GM19455 (cell line): ENCODE measurements around the gene SEMA3D.

Experiments used
- ATAC-seq: cut with Tn5 transposase; IDR thresholded peaks from one replicate; pipeline ENCODE4 v1.9.1; 2021; ENCODE audit not compliant: unreplicated experiment

SEMA3D gene

DNA sequence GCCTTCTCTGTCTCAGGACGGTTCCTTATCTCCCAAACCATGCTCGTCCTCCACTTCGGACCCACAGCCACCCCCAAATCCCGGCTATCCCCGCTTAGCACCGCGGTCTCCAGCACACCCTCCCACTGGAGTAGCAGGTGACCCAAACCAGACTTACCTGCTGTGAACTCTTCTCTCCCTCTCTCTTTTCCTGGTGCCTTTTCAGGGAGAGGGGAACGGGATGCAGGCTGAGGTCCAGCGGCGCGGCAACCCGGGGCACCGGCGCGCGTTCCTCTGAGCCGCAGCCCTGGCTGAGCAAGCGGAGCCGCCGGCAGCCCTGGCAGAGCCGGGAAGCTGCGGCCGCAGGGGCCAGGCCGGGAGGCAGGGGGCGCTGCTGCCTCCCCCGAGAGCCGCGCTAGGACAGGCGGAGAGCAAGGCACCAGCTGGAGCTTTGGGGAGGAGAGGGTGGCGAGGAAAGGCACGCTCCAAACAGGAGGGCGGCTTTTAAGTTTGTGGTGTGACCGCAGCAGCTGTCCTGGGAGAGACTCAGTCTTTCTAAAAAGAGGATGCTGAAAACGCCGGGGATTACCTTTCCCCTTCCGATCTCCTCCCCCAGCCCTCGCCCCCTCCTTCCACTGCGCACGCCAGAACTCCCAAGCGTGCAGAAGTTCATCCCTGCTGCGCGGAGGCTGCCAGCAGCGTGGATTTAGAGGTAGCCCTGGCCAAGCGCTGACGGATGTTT is at the start of gene SEMA3D:
Gene SEMA3D, minus strand, starts transcription at position 536 of the 721 bp plus-strand sequence. CDS start 65,165 bp downstream, outside the sequence.
- ATAC-seq = peak; percentile 73

DNA sequence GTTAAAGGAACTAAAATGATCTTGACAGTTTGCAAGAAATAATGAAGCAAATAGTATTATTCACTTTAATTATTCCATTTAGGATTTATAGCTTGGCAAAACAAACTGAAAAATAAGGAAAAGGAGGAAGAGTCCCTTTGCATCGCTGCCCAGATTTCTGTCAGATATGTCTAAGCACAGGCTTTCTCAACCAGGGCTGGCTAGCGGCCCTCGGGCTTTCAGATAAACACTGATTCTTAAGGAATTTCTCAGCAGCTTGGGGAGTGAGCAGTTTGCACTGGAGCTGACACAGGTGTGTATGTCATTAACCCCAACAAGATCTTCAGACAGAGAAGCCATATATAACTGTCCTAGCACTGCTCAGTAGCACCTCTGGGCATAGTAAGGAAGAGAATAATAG is 47.9 kb upstream of the SEMA3D start:
- ATAC-seq = no peak

GRCh38 chr7:85232068-85232467 is 45.2 kb upstream of the SEMA3D start:
- ATAC-seq = no peak

DNA sequence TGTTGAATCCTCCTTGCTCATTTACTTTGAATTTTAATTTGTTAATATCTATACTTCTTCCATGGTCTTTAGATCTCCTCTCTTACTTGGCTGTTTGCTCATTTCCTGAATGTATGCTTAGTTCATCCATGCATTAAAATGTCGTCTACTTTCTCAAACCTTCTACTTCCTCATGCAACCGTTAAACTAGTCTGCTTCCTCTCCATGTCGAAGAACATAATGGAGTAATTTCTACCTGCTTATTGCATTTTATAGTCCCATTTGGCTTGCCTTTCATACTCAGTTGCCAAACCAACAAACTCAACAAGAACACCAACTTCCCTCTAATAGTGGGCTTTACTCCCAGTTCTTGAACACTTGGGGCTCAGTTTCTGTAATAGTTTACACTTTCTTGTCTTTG is 43.8 kb upstream of the SEMA3D start:
- ATAC-seq = no peak

- ATAC-seq = no peak
These were observed 42.7 kb upstream of the SEMA3D start for GRCh38 chr7:85229544-85229943.

DNA sequence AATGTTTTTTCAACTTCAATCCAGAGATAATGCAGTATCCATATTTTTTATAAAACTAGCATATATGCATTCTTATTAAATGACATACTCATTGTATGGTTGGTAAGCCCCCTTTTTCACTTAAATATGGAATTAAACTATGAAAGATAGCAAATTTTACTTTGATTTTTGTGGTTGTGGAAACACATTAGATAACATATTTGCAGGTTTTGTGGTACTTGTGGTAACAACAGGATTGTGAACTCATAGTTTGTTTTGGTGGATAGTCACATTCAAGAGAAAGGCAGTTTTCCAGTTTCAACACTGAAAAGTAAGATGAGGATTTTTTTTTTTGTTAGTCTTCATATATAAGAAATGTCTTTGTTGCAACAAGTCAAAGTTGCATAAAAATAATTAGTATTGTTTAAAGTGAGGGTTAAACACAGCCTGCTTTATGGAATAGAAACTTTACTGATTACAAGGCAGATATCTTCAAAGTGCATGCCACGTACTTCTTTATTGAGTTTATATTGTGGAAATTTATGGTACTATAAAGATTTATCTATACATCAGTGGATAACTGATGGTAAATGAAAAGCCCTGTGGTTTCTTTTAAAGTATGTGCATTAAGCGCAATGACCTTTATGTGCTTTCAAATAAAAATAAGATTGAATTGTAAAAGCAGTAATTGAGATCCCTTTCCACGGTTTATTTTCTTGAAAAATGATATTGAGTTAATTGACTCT is 39.7 kb upstream of the SEMA3D start:
- no peak for ATAC-seq

- no peak for ATAC-seq
These were observed 37.3 kb upstream of the SEMA3D start for GRCh38 chr7:85224171-85224570.

DNA sequence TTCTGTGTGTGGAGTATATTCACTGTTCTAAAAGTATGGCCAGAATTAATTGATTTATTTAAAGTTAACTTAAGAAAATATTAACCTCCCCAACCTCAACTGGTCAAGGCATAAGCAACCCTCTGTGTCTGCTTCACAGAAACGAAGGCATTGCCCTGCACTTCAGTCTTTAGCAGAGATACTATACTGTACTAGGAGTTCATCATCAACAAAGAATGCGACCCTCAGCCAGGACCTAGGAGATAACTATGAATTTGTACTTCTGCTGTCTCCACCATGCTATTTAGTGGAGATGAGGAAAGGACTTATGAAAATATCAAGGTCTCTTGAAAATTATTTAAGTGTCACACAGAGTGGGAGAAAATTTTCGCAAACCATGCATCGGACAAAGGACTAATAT is 35.7 kb upstream of the SEMA3D start:
- no peak for ATAC-seq

DNA sequence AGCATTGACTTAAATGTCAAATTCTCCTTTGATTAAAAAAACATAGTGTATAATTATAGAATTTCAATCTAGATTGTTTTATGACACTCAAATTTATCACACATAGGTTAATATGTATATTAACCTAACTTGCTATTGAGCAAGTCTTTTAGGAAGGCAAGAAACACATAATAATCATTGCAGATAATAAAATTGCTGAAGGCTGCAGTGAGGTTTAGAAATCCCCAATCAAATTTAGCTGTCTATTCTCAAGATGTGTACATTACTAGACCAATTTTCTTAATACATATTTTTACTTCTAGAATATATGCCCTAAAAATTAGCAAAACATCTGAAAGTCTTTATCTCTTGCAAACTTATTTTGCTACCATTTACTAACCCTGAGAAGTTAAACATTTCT is 34.9 kb upstream of the SEMA3D start:
- no peak for ATAC-seq

- no peak for ATAC-seq
These were observed 33.8 kb upstream of the SEMA3D start for GRCh38 chr7:85220651-85221050.

- ATAC-seq = no peak
These were observed 33.2 kb upstream of the SEMA3D start for GRCh38 chr7:85220023-85220422.

- ATAC-seq = no peak
These were observed 30.2 kb upstream of the SEMA3D start for GRCh38 chr7:85217085-85217484.

DNA sequence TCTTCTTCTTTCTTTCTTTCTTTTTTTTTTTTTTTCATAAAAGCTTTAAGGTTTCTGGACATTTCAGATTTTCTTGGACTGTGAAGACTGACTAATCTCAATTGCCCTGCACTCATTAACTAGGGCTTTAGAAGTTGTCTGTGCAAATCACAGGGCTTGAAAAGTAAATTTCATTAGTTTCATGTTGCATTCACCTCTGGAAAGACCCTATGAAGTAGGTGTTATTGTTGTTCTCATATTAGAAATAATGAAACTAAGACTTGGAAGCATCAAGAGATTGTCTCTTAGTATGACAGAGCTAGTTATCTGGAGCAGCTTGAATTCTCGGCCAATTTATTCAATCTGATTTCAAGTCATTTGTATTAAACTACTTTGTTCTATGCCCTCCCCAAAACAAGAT is 28.2 kb upstream of the SEMA3D start:
- no peak for ATAC-seq

- ATAC-seq = no peak
These were observed 26.6 kb upstream of the SEMA3D start for GRCh38 chr7:85213500-85213899.

GRCh38 chr7:85205754-85206153 is 18.9 kb upstream of the SEMA3D start:
- ATAC-seq = no peak

GRCh38 chr7:85204496-85204895 is 17.6 kb upstream of the SEMA3D start:
- no peak for ATAC-seq

DNA sequence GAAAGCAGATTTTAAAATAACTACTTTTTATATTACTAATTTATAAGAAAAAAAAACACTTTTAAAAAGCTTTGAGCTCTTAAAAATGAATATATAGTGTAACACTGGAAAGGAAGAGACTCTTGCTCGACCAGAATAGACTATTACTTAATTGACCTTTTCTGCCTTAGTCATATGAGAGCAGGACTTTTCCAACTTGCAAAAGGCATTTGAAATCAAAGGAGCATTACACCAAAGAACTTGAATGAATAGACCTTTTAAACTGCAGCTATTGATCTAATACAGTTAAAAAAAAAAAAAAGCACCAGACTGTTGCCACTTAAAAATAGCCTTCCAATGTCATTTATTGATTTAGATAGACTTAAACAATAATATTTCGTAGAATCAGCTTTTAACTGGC is 17.2 kb upstream of the SEMA3D start:
- no peak for ATAC-seq

GRCh38 chr7:85201209-85201608 is 14.4 kb upstream of the SEMA3D start:
- ATAC-seq = no peak

DNA sequence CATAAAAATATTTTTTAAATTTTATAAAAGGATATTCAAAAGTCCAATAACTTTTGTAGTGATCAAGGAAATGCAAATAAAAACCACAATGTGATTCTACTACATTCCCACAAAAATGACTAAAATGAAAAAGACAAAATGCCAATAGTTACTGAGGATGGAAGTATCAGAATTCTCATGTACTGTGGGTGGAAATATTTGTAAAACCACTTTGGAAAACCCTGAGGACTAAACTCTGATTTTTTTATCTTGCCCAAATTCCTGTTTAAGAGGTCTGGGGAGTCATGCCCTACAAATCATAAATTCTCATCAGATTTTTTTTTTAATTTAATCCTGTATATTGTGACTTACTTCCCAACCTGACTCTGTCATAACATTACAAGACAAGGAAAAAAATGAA is 9.8 kb upstream of the SEMA3D start:
- ATAC-seq = no peak

GRCh38 chr7:85191383-85191782 is 4.5 kb upstream of the SEMA3D start:
- no peak for ATAC-seq

- ATAC-seq = peak; percentile 19
These were observed 754 bp downstream of the SEMA3D start for GRCh38 chr7:85186083-85186520.

DNA sequence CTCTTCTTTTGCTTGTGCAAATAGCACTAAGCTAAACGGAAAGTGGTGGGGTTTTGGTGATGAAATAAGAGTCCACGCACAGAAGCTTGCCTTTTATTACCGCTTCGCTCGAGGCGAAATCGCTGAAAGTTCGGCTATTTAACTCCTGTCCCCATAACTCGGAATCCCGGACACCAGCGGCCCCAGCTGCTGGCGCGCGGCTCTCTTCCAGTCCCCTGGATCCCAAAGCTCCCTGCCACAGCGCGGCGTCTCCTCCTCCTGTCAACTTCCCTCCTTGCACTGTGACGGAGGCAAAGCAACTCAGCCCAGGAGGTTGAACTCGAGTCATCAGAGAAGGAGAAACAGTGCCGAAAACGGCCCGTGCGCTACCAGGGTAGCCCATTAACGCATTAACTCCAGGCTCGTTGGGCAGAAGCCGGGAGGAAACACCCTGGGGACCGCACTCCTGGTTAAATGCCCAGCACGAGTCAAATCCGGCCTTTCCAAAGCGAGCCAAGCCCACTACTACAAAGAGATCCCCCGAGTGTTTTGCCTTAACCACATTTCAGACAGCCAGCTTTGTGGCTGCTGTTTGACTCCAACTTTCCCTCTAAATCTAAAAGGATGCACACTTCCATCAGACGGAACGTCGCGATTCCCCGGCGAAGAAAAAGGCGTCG is 1.3 kb downstream of the SEMA3D start:
- no peak for ATAC-seq
